ENCODE results near the gene KCND2. TPM values are rescaled to one million over a fixed set of nuclear protein-coding genes. Genes with fewer than 3 reads are reported as not detected.

KCND2 gene
- total and polyA plus RNA-seq, 8 donors: 0.21 to 1.9 (median 0.63) TPM

GRCh38 chr7:120724955-120725354, 452.0 kb downstream of the KCND2 start:
- Histone ChIP-seq H3K4me3 (no peak overlapping the region), H3K4me1 (no peaks in the 10 kb centered on the region), H3K27me3 (no peaks in the 10 kb centered on the region), H3K9me3 (no peaks in the 10 kb centered on the region), H3K27ac (no peak overlapping the region), H3K36me3 (no peaks in the 10 kb centered on the region)
- intact Hi-C loops (cut with DNase I): no loop called here
- no peak for TF ChIP-seq CTCF (IDR thresholded peaks at IDR 0.05)
- ATAC-seq (no peak), DNase-seq (no peak)

GRCh38 chr7:120725376-120726039, 452.5 kb downstream of the KCND2 start:
- Histone ChIP-seq H3K4me3 (no peak overlapping the region), H3K36me3 (no peaks in the 10 kb centered on the region), H3K27ac (no peak overlapping the region), H3K4me1 (no peaks in the 10 kb centered on the region), H3K27me3 (no peaks in the 10 kb centered on the region), H3K9me3 (no peaks in the 10 kb centered on the region)
- peak; percentile 49 for ATAC-seq
- peak; percentile 39 to 57 for TF ChIP-seq CTCF (IDR thresholded peaks at IDR 0.05)
- intact Hi-C loops (cut with DNase I): no loop called here
- peak in 2 of 4 donors; percentile 24 to 31 for DNase-seq

GRCh38 chr7:120729245-120729644, 456.3 kb downstream of the KCND2 start:
- intact Hi-C loops (cut with DNase I): no loop called here
- Histone ChIP-seq H3K27me3 (no peaks in the 10 kb centered on the region), H3K27ac (no peak overlapping the region), H3K36me3 (no peaks in the 10 kb centered on the region), H3K4me1 (no peaks in the 10 kb centered on the region), H3K9me3 (no peaks in the 10 kb centered on the region), H3K4me3 (no peak overlapping the region)
- ATAC-seq: no peak
- no peak for DNase-seq
- no peak for TF ChIP-seq CTCF (IDR thresholded peaks at IDR 0.05)

GRCh38 chr7:120731271-120731670, 458.3 kb downstream of the KCND2 start:
- Histone ChIP-seq H3K4me3 (no peak overlapping the region), H3K36me3 (no peaks in the 10 kb centered on the region), H3K9me3 (no peaks in the 10 kb centered on the region), H3K27ac (no peak overlapping the region), H3K4me1 (peaks cover 0 to 6% of the 10 kb centered on the region in 2 donors), H3K27me3 (no peaks in the 10 kb centered on the region)
- TF ChIP-seq CTCF (IDR thresholded peaks at IDR 0.05): no peak
- DNase-seq (no peak), ATAC-seq (no peak)
- intact Hi-C loops (cut with DNase I): no loop called here

- no peak overlapping the region for H3K4me3 ChIP-seq
- no peaks in the 10 kb centered on the region for H3K9me3 ChIP-seq
- intact Hi-C loops (cut with DNase I): no loop called here
- no peak for TF ChIP-seq CTCF (IDR thresholded peaks at IDR 0.05)
- ATAC-seq: no peak
- H3K27me3 ChIP-seq: no peaks in the 10 kb centered on the region
- H3K27ac ChIP-seq: no peak overlapping the region
- H3K36me3 ChIP-seq: no peaks in the 10 kb centered on the region
- peaks cover 0 to 6% of the 10 kb centered on the region in 2 donors for H3K4me1 ChIP-seq
- DNase-seq: no peak
Measured at GRCh38 chr7:120732256-120732655, 459.3 kb downstream of the KCND2 start.
